HUDEP-2 (cell line): ENCODE data around the gene NEK6.

ENCODE experiments used
- DNase-seq, 76 experiments: peaks; one replicate each; lab custom pipeline; 2025; ENCODE audit not compliant: unreplicated experiment in 76 of 76; lab: John Stamatoyannopoulos, UW

The NEK6 gene

GRCh38 chr9:124293718-124294506 lies 36.2 kb downstream of the NEK6 start:
- DNase-seq, result no peak

- no peak for DNase-seq
Measured at GRCh38 chr9:124295159-124295794, 37.5 kb downstream of the NEK6 start.

- no peak for DNase-seq
Measured at GRCh38 chr9:124296094-124296493, 38.3 kb downstream of the NEK6 start.

GRCh38 chr9:124296796-124297550 lies 39.2 kb downstream of the NEK6 start:
- DNase-seq, result no peak

GRCh38 chr9:124297551-124297901 lies 39.8 kb downstream of the NEK6 start:
- no peak for DNase-seq

GRCh38 chr9:124297915-124298645 lies 40.3 kb downstream of the NEK6 start:
- DNase-seq, result no peak

- DNase-seq, result no peak
Measured at GRCh38 chr9:124298646-124299235, 41.0 kb downstream of the NEK6 start.

- DNase-seq, result no peak
Measured at GRCh38 chr9:124299515-124300090, 41.9 kb downstream of the NEK6 start.

GRCh38 chr9:124300312-124300711 lies 42.6 kb downstream of the NEK6 start:
- no peak for DNase-seq

- no peak for DNase-seq
Measured at GRCh38 chr9:124302921-124303320, 45.2 kb downstream of the NEK6 start.

- no peak for DNase-seq
Measured at GRCh38 chr9:124303762-124304161, 46.0 kb downstream of the NEK6 start.

- no peak for DNase-seq
Measured at GRCh38 chr9:124304285-124304684, 46.5 kb downstream of the NEK6 start.

GRCh38 chr9:124306098-124306735 lies 48.5 kb downstream of the NEK6 start:
- no peak for DNase-seq

GRCh38 chr9:124307379-124308030 lies 49.8 kb downstream of the NEK6 start:
- DNase-seq, result no peak

- no peak for DNase-seq
Measured at GRCh38 chr9:124308606-124309491, 51.1 kb downstream of the NEK6 start.

GRCh38 chr9:124309667-124310084 lies 51.9 kb downstream of the NEK6 start:
- no peak for DNase-seq

GRCh38 chr9:124311283-124311682 lies 53.5 kb downstream of the NEK6 start:
- no peak for DNase-seq
